CD4-positive, alpha-beta T cell treated with Interleukin-17A for 4 hours (primary cell): Measurements from ENCODE around the gene HPN.
"Not testable (repeated sequence)": the region's sequence is repeated elsewhere in the genome, so short reads cannot be mapped to it uniquely, and the experiment has no call there.

ENCODE experiments used
- DNase-seq: peaks from one replicate; pipeline ENCODE4 v3.0.0-alpha.2; 2020; ENCODE audit warnings: mixed read lengths

The HPN gene

DNA sequence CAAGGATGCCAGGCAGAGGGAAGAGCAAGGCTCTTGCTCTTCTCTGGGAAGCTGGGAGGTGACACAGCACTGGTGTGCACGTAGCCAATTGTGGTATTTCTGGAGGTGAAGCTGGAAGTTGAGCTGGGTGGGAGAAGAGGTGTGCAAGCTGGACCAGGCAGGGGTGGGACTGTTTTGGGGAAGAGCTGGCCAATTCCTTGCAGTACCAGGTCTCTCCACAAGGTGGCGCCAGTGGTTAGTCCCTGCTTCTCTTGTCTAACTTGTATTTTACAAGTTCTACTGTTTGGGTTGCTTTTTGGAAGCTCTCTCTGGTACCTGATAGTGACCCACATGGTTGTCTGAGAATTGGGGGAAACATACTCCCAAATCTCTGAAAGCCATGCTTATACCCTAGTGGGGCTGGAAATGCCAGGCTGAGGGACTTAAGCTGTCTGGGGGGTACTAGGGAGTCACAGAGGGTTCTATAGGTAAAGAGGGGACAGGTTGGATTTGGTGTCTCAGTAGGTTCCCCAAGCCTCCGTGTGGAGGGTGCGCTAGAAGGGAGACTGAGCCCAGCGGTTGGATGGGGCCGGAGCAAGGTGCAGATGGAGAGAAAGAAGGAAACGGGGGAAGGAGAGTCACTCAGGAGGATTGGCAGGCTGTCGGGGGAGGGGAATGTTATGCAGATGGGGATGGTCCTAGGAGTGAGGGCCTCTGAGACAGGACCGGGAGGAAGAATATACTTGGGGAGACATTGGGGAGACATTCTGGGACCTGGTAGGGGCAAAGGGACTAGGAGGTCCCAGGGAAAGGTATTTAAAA, 3.0 kb downstream of the HPN start:
- peak; percentile 72 for DNase-seq

GRCh38 chr19:35045667-35046300, 4.3 kb downstream of the HPN start:
- peak; percentile 47 for DNase-seq

- DNase-seq = no peak
Measured at GRCh38 chr19:35046461-35046860, 4.9 kb downstream of the HPN start.

GRCh38 chr19:35048911-35049411, 7.4 kb downstream of the HPN start:
- no peak for DNase-seq

DNA sequence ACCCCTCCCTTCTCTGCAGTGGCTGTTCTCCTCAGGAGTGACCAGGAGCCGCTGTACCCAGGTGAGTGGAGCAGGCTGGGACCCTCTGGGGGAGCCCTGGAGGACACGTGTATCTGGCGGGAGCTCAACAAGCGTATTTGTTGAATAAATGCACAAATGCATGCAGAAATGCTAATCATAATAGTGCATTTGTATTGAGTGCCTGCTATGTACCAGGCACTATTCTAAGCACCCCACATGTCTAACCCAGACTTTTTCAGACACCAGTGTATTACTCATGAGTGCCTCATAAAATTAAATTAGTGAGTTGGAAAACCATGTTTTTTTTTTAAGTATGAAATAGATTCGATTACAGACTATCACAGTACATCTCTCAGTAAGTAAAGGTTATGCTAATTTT, 7.9 kb downstream of the HPN start:
- DNase-seq = no peak

DNA sequence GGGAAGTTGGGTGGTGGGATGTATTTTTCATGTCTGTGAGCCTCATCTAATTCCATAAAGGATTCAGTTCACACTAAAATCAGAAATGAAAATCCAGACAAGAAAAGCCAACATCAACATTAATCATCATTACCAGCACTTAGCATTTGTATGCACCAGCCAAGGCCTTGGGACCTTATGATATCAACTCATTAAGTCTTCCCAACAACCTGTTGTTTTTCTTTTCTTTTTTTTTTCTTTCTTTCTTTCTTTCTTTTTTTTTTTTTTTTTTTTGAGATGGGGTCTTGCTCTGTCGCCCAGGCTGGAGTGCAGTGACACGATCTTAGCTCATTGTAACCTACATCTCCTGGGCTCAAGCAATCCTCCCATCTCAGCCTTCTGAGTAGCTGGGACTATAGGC, 9.1 kb downstream of the HPN start:
- DNase-seq = not testable (repeated sequence)

DNA sequence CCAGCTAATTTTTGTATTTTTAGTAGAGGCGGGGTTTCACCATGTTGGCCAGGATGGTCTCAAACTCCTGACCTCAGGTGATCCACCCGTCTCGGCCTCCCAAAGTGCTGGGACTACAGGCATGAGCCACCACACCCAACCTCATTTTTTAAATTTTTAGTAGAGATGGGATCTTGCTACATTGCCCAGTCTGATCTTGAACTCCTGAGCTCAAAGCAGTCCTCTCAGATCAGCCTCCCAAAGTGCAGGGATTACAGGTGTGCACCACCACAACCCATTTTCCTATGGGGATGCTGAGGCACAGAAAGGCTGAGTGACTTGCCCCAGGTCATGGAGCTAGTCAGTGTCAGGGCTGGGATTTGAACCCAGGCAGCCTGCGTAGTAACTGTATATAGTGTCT, 9.7 kb downstream of the HPN start:
- not testable (repeated sequence) for DNase-seq

- DNase-seq = no peak
Measured at GRCh38 chr19:35051796-35052195, 10.3 kb downstream of the HPN start.

- DNase-seq = no peak
Measured at GRCh38 chr19:35052599-35053190, 11.2 kb downstream of the HPN start.

GRCh38 chr19:35053667-35054293, 12.3 kb downstream of the HPN start:
- DNase-seq = no peak

GRCh38 chr19:35054626-35055025, 13.1 kb downstream of the HPN start:
- no peak for DNase-seq

DNA sequence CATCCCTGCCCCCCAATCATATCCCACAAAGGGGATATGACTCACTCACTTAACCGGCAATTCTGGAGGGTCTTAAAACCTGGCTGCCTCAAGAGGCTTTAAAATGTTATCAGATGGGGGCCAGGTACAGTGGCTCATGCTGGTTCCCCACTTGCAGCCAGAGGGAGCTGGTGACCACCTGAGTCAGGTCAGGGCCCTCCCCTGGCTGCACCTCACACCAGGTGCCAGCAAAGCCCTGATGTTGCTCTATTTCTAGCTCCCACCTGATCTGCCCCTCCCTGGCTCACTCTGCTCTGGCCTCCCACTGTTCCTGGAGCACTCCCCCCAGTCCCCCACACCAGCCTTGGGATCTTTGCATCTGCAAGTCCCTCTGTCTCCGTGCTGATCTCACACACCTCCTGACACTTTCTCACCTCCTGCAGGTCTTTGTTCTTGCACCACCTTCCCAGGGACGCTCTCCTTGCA, 14.2 kb downstream of the HPN start:
- DNase-seq = peak; percentile 18

- no peak for DNase-seq
Measured at GRCh38 chr19:35056513-35057063, 15.1 kb downstream of the HPN start.

GRCh38 chr19:35058370-35058769, 16.8 kb downstream of the HPN start:
- no peak for DNase-seq

DNA sequence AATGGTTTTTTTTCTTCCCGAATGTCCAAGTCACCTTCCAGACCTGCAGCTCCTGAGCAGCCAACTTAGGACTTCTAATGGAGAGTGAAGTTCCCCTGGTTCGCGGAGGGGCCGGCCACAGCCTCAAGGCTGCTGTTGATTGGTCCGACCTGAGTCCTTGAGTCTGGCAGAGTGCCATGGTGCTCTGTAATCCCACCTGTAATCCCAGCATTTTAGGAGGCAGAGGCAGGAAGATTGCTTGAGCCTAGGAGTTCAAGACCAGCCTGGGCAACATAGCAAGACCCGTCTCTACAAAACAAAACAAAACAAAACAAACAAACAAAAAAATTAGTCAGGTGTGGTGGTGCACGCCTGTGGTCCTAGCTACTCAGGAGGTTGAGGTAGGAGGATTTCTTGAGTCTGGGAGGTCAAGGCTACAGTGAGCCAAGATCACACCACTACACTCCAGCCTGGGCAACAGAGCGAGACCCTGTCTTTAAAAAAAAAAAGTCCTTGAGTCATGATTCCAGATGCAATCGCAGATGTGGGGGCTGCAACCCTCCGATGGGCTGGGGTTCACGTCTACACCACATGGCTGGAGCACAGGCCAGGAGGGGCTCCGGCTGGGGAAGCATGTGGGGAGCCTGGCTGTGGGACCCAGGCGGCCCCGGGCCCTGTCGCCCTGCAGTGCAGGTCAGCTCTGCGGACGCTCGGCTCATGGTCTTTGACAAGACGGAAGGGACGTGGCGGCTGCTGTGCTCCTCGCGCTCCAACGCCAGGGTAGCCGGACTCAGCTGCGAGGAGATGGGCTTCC, 17.7 kb downstream of the HPN start:
- DNase-seq = no peak

DNA sequence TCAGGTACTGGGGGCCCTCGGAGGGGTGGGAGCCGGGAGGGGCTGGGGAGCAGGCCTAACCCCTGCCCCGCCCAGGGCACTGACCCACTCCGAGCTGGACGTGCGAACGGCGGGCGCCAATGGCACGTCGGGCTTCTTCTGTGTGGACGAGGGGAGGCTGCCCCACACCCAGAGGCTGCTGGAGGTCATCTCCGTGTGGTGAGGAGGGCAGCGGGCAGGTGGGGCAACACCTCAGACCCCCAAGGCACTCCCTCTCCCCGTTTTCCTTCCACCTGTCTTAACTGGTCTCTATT, 18.2 kb downstream of the HPN start:
- DNase-seq = no peak

- no peak for DNase-seq
Measured at GRCh38 chr19:35060160-35060855, 18.8 kb downstream of the HPN start.

- DNase-seq = no peak
Measured at GRCh38 chr19:35061583-35062373, 20.3 kb downstream of the HPN start.

DNA sequence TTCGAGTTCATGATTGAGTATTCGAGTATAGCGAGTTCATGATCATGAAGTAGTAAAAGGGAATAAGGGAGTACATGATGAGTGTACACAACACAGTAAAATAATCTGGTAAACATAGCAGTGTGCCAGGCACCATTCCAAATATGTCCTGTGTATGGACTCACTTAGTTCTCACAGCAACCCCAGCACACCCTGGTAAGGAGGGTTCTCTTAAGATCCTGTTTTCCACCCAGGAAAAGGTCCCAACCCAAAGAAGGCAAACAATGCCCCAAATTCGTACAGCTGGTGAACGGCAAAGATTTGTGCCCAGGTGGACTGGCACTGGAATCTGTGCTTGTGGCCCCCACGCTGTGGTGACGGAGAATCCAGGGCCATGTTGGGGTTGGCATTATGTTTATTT, 21.4 kb downstream of the HPN start:
- DNase-seq = no peak

DNA sequence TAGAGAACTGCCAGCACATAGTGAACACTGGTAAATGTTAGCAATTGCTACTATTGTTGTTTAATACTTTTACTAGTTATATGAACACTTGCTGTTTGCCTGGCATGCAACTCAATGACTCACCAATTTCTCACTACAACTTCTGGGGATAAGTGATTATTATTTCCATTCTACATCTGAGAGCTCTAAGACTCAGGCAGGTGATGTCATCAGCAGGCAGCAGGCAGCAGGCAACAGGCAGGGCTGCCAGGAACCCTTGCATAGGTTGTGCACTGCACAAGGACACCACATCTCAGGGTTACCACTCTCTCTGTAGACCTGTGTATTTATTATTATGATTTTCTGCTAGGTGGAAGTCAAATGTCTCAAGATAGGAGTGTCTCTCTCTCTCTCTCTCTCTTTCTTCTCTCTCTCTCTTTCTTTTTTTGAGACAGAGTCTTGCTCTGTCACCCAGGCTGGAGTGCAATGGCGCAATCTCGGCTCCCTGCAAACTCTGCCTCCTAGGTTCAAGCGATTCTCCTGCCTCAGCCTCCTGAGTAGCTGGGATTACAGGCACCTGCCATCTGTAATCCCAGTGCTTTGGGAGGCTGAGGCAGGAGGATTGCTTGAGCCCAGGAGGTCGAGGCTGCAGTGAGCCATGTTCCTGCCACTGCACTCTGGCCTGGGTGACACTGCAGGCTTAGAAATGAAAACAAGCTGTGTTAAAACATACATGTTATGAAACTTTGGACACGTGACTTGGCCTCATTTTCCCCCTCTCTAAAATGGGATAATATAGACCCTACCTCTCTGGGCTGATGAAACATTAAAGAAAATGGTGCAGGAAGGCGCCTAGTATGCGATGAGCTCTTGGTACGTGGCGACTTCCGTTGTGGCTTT, 22.7 kb downstream of the HPN start:
- DNase-seq = no peak
